Measurements from ENCODE around the gene SLX4IP. TPM values are rescaled to one million over a fixed set of nuclear protein-coding genes. Genes with fewer than 3 reads are reported as not detected.
A peak's percentile ranks its signal among the peaks of the same experiment; 100 is the strongest.

The SLX4IP gene
- total RNA-seq, 4 donors from 2014 or later = 6.3 to 8.3 (median 7.4) TPM

- TF ChIP-seq CTCF (IDR thresholded peaks at IDR 0.05) (no peak), POLR2A (IDR thresholded peaks at IDR 0.05) (no peak)
- intact Hi-C loops (cut with DNase I) = no loop called here
- H3K27ac ChIP-seq = peak overlapping the region; percentile 50 to 99 (median 98)
- WGBS, 2 donors = 60 to 83% methylated on average over 7 of the region's 7 CpGs
- no peak for DNase-seq
- H3K27me3 ChIP-seq = no peaks in the 10 kb centered on the region
- H3K4me1 ChIP-seq = peaks cover 63 to 74% of the 10 kb centered on the region in 2 donors
- no peaks in the 10 kb centered on the region for H3K9me3 ChIP-seq
- H3K36me3 ChIP-seq = no peaks in the 10 kb centered on the region
- H3K4me3 ChIP-seq (replicated peaks in 1 of 3) = no peak overlapping the region
These were observed 233.7 kb downstream of the SLX4IP start for GRCh38 chr20:10668677-10669368.

GRCh38 chr20:10669843-10670446, 234.8 kb downstream of the SLX4IP start:
- intact Hi-C loops (cut with DNase I) = loop anchor here (5.0 to 10.0 kb wide), 3 partner anchors 113 to 605 kb away; partner anchors contain the start of genes MKKS and SLX4IP
- 65 to 71% methylated on average over 6 of the region's 6 CpGs for WGBS, 2 donors
- no peak for DNase-seq
- H3K27ac ChIP-seq = peak overlapping the region; percentile 95 to 99 (median 98)
- H3K4me3 ChIP-seq (replicated peaks in 1 of 3) = no peak overlapping the region
- no peak for TF ChIP-seq POLR2A (IDR thresholded peaks at IDR 0.05)
- no peak for TF ChIP-seq CTCF (IDR thresholded peaks at IDR 0.05)
- no peaks in the 10 kb centered on the region for H3K9me3 ChIP-seq
- no peaks in the 10 kb centered on the region for H3K27me3 ChIP-seq
- H3K4me1 ChIP-seq = peaks cover 57 to 63% of the 10 kb centered on the region in 2 donors
- no peaks in the 10 kb centered on the region for H3K36me3 ChIP-seq

DNA sequence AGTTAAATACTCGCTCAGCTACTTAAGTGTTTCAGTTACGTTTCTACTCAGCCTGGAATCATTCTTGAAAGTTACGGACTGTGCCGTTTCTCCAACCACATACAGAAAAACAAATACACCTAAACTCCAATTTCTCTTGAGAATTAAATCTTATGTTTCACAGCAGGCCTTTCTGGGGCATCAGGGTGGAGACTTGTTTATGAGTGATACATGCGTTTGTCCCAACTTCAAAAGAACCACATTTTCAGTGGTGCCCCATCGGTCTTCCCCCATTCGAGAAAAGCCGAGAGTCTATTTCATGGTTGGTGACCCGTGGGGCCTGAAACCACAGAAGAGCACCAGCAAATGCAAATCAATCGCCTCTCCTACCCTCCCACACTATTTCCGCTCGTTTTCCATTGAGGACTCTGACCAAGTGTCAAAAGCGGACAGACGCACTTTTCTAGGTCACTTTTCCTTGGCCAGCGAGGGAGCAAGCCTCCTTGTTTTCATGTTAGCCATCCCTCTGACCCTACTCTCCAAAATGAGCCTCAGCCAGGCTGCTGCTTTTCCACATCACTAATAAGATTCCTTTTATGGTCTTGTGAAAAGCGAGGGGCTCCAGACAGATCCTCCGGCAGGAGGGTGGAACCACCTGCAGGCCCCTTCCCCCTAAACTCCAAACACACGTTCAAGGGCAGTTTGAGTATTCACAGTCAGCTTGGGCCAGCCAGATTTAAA, 235.6 kb downstream of the SLX4IP start:
- DNase-seq = peak in 1 of 2 donors; percentile 23
- Histone ChIP-seq H3K36me3 (no peaks in the 10 kb centered on the region), H3K27me3 (no peaks in the 10 kb centered on the region), H3K9me3 (no peaks in the 10 kb centered on the region), H3K27ac (peak overlapping the region; percentile 95 to 99 (median 98)), H3K4me1 (peaks cover 56 to 63% of the 10 kb centered on the region in 2 donors), H3K4me3 (replicated peaks in 1 of 3) (peak overlapping the region in 1 of 3 donors; percentile 58)
- intact Hi-C loops (cut with DNase I) = loop anchor here (5.0 to 10.0 kb wide), 3 partner anchors 113 to 604 kb away; partner anchors contain the start of genes MKKS and SLX4IP
- TF ChIP-seq CTCF (IDR thresholded peaks at IDR 0.05) = no peak
- TF ChIP-seq POLR2A (IDR thresholded peaks at IDR 0.05) = no peak
- 37 to 65% methylated on average over 18 of the region's 18 CpGs for WGBS, 2 donors

DNA sequence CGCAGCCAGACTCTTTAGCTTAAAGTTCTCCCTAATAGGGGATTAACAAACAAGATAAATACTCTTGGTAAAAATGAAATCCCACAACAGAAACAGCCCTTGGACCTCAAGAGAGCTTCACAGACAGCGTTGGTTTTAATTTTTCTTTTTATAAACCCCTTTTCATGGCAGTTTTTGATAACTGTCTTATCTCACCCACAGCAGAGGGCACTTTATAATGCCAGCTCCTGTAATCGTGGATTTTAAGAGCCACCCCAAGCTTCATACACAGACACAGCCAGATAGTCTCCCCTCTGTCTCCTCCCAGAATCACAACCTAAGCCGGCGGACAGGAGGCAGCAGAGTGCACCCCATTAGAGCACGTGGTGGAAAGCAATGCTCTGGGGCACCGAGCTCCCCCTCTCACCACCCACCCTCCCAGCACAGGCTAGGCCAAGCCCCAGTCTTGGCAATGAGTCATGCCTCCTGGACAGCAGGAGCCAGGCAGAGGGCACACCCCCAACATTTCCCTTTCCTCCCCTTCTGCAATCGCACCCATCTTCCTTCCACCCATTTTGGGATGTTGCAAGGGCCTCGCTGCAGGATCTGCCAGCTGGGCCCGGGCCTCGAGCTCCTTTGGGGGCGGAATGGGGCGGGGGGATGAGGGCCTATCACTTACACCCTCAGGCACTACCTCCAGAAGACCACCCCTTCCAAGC, 236.3 kb downstream of the SLX4IP start:
- H3K4me1 ChIP-seq = peaks cover 51 to 56% of the 10 kb centered on the region in 2 donors
- H3K9me3 ChIP-seq = no peaks in the 10 kb centered on the region
- 10 to 17% methylated on average over 13 of the region's 13 CpGs for WGBS, 2 donors
- intact Hi-C loops (cut with DNase I) = loop anchor here (5.0 to 10.0 kb wide), 3 partner anchors 114 to 603 kb away; partner anchors contain the start of genes MKKS and SLX4IP
- H3K27me3 ChIP-seq = no peaks in the 10 kb centered on the region
- peak; percentile 87 for DNase-seq
- peak overlapping the region; percentile 45 to 77 (median 58) for H3K4me3 ChIP-seq (replicated peaks in 1 of 3)
- H3K36me3 ChIP-seq = no peaks in the 10 kb centered on the region
- TF ChIP-seq POLR2A (IDR thresholded peaks at IDR 0.05) (peak in 1 of 2 donors; percentile 30), CTCF (IDR thresholded peaks at IDR 0.05) (peak in 5 of 6 experiments; percentile 20 to 59 (median 49))
- peak overlapping the region; percentile 95 to 99 (median 98) for H3K27ac ChIP-seq
